ENCODE data around the gene LGI2.

Gene LGI2

GRCh38 chr4:24993551-24994080, 37.1 kb downstream of the LGI2 start:
- no peak for DNase-seq

DNA sequence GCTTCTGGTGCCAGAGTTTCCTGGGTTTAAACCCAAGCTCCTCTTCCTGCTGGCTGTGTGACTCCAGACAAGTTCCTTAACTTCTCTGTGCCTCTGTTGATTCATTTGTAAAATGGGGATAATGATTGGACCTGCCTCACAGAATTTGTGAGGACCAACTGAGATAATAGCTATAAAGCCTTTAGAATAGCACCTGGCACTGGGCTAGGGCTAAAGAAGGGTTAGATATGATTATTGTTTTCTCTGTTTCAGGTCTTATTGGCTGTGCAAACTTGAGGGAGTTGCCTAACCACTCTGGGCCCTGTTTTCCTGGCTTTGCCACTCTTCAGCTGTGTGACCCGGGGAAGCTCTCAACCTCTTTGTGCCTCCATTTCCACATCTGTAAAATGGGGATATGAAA, 37.8 kb downstream of the LGI2 start:
- DNase-seq: no peak

DNA sequence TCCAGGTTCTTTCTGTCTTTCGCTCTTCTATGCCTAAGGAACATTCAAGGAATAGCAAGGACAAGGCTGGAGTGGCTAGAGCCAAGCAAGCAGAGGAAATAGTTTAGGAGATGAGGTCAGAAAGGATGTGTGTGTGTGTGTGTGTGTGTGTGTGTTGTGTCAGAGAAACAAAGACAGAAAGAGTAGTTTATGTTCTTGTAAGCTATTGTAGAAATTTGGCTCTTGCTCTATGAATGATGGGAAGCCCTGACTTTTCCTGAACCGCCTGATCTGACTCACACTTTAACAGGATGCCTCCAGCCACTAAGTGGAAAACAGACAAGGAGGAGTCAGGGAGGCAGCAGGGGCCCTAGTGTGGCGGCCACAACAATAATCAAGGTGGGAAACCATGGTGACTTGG, 39.7 kb downstream of the LGI2 start:
- no peak for DNase-seq

- DNase-seq: no peak
Observed at GRCh38 chr4:24989327-24989726, 41.4 kb downstream of the LGI2 start.

GRCh38 chr4:24988776-24989175, 42.0 kb downstream of the LGI2 start:
- DNase-seq: peak; percentile 40 to 77

- no peak for DNase-seq
Observed at GRCh38 chr4:24984602-24985532, 45.9 kb downstream of the LGI2 start.

DNA sequence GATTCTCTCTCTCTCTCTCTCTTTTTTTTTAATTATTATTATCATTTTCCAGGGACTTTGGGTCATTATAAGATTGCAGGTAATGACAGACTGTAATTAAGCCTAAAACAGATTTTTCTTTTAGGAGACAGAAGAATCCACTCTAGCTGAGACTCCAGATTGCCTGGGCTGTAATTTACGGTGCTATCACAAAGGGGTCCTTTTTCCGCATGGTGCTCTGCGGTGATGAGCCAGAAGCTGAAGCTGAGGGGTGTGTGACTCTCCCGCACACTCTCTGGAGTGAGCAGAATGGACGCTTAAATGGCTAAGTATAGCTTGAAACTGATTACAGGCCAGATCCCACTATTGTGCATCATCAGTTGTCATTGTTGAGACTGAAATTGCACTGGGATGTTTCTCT, 50.0 kb downstream of the LGI2 start:
- no peak for DNase-seq

GRCh38 chr4:24980064-24980690, 50.6 kb downstream of the LGI2 start:
- peak; percentile 89 to 94 for DNase-seq

- DNase-seq: peak; percentile 88
Observed at GRCh38 chr4:24979554-24979953, 51.2 kb downstream of the LGI2 start.

- DNase-seq: peak; percentile 82
Observed at GRCh38 chr4:24978291-24979075, 52.3 kb downstream of the LGI2 start.

GRCh38 chr4:24975510-24975909, 55.2 kb downstream of the LGI2 start:
- DNase-seq: peak in 1 of 2 donors; percentile 6

- peak; percentile 79 to 89 for DNase-seq
Observed at GRCh38 chr4:24973747-24974601, 56.8 kb downstream of the LGI2 start.

GRCh38 chr4:24973404-24973746, 57.4 kb downstream of the LGI2 start:
- DNase-seq: no peak

GRCh38 chr4:24971192-24971591, 59.6 kb downstream of the LGI2 start:
- DNase-seq: no peak

GRCh38 chr4:24970635-24971034, 60.1 kb downstream of the LGI2 start:
- DNase-seq: no peak

- no peak for DNase-seq
Observed at GRCh38 chr4:24970191-24970590, 60.6 kb downstream of the LGI2 start.

DNA sequence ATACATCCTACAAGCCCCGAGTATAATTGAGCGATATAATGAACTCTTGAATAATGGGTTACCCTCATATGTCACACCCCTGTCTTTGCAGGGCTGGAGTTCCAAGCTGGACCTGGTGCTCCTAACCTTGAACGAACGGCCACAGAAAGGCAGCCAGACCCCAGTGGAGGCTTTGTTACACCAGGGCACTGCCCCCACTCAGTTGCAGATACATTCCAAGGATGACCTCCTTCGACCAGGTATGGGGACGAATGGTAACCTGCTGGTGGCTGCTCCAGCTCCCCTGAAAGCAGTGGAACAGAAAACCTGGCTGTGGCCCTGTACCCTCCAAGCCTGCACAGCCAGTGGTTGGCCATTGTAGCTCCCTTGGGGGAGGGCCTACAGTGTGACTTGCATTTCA, 61.3 kb downstream of the LGI2 start:
- DNase-seq: no peak

- DNase-seq: no peak
Observed at GRCh38 chr4:24968992-24969391, 61.8 kb downstream of the LGI2 start.

GRCh38 chr4:24968278-24968677, 62.5 kb downstream of the LGI2 start:
- DNase-seq: no peak

DNA sequence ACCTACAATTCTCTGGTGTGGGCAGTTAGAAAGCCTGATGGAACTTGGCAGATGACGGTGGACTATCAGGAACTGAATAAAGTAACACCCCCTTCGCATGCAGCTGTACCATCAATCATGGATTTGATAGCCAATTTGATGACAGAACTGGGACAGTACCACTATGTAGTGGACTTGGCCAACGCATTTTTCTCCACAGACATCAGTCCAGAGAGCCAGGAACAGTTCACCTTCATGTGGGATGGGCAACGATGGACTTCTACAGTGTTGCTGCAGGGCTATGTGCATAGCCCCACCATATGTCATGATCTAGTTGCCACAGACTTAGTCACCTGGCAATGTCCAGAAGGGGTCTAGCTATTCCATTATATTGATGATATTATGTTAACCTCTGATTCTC, 63.4 kb downstream of the LGI2 start:
- DNase-seq: no peak

GRCh38 chr4:24966076-24966475, 64.7 kb downstream of the LGI2 start:
- no peak for DNase-seq

DNA sequence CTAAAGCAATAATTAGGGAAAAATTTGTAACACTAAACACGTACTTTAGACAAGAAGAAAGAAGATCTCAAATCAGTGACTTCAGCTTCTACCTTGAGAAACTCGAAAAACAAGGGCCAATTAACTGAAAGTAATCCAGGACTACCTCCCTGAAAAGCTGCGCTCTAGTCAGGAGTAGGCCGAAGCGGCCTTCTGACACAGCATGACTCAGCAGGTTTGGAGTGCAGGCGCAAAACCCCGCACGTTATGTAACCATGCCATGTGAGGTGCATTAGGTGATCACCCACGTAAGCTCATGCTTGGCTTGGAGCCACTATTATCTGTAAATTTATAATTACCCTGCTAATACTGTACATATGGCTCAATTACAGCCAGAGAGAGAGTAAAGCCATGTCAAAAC, 65.1 kb downstream of the LGI2 start:
- no peak for DNase-seq
